Uterus (tissue), 2 donors: ENCODE data around the gene ORMDL1.

Experiments used
- POLR2A ChIP-seq, 2 donors: fragments of 450-650 bp; IDR thresholded peaks; one replicate each; pipeline ENCODE4 v1.6.1; 2016; ENCODE audit warnings: antibody characterized with exemption in 2 of 2, mild to moderate bottlenecking in 1 of 2, moderate library complexity in 1 of 2
- TF ChIP-seq, protein P1 (sequence below), 4 experiments: fragments of 200-600 bp in 2 of 4; fragments of 450-650 bp in 2 of 4; sonication (generic) in 2 of 4; IDR thresholded peaks; one replicate each; pipeline ENCODE4 v1.5.1; 2016 to 2019; ENCODE audit warnings: antibody characterized with exemption in 4 of 4, mild to moderate bottlenecking in 2 of 4, moderate library complexity in 1 of 4

DNA sequence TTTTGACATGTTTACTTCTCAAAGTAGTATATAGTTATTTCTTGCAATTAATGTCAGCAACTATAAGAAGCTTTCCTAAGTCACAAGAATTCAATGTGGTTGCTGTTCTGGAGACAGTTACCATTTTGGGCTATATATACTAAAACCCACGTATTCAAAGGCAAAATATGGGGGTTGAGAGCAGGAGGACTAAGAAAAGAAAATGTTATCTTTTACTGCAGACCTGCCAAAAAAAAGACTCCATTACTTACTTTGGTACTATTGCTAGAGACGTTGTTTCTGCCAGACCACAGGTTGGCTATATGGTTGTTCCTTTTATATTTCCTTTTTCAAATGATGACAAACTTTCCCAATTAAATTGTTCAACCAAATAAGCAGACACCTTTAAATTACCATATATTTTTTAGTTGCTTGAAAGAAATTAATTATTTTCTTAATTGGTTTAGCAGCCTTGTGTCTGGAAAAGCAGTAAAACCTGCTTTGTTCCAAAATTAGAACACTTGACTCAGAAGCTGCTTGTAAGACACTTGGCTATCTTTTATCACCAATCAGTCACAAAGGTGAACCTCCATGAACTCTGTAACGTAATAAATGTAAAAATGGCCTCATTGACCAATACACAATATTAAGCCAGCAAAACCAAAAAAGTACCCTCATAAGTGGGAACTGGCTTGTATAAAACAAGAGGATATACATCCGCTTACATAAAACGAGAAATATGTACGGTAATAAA, 13.4 kb downstream of the ORMDL1 start:
- no peak for TF ChIP-seq POLR2A (IDR thresholded peaks at IDR 0.05)
- TF ChIP-seq, protein P1, sequence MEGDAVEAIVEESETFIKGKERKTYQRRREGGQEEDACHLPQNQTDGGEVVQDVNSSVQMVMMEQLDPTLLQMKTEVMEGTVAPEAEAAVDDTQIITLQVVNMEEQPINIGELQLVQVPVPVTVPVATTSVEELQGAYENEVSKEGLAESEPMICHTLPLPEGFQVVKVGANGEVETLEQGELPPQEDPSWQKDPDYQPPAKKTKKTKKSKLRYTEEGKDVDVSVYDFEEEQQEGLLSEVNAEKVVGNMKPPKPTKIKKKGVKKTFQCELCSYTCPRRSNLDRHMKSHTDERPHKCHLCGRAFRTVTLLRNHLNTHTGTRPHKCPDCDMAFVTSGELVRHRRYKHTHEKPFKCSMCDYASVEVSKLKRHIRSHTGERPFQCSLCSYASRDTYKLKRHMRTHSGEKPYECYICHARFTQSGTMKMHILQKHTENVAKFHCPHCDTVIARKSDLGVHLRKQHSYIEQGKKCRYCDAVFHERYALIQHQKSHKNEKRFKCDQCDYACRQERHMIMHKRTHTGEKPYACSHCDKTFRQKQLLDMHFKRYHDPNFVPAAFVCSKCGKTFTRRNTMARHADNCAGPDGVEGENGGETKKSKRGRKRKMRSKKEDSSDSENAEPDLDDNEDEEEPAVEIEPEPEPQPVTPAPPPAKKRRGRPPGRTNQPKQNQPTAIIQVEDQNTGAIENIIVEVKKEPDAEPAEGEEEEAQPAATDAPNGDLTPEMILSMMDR (IDR thresholded peaks at IDR 0.05): no peak
